GM23248 (cell line): Measurements from ENCODE around the gene ALG9. TPM values are rescaled to one million over a fixed set of nuclear protein-coding genes. Genes with fewer than 3 reads are reported as not detected.

Experiments
- DNase-seq: peaks from one replicate; pipeline ENCODE4 v3.0.0-alpha.2; 2015
- H2AFZ ChIP-seq: fragments of 200-600 bp; sonication (generic); 2 replicates; pipeline ENCODE4 v1.6.1; 2016; ENCODE audit warnings: antibody characterized with exemption
- H3F3A ChIP-seq: fragments of 200-600 bp; sonication (generic); 2 replicates; pipeline ENCODE4 v1.6.1; 2016; ENCODE audit warnings: mild to moderate bottlenecking, antibody characterized with exemption, mixed run types; ENCODE audit not compliant: insufficient read depth
- H3K27ac ChIP-seq: fragments of 200-600 bp; sonication (generic); 2 replicates; pipeline ENCODE4 v1.5.1; 2016; ENCODE audit warnings: mild to moderate bottlenecking
- H3K27me3 ChIP-seq: fragments of 200-600 bp; sonication (generic); replicated peaks from 2 replicates; pipeline ENCODE4 v1.6.1; 2016; ENCODE audit warnings: mild to moderate bottlenecking; ENCODE audit not compliant: insufficient read depth
- H3K36me3 ChIP-seq: fragments of 200-600 bp; sonication (generic); 2 replicates; pipeline ENCODE4 v1.6.1; 2016; ENCODE audit warnings: low read depth, mild to moderate bottlenecking
- H3K4me1 ChIP-seq: fragments of 200-600 bp; sonication (generic); 2 replicates; pipeline ENCODE4 v1.6.1; 2016; ENCODE audit warnings: mild to moderate bottlenecking; ENCODE audit not compliant: insufficient read depth
- H3K4me2 ChIP-seq: fragments of 200-600 bp; sonication (generic); one replicate; pipeline ENCODE4 v1.6.1; 2016; ENCODE audit warnings: mild to moderate bottlenecking; ENCODE audit not compliant: unreplicated experiment
- H3K4me3 ChIP-seq: fragments of 200-600 bp; sonication (generic); 2 replicates; pipeline ENCODE4 v1.5.1; 2016; ENCODE audit warnings: mild to moderate bottlenecking
- H3K79me2 ChIP-seq: fragments of 200-600 bp; sonication (generic); 2 replicates; pipeline ENCODE4 v1.6.1; 2016; ENCODE audit warnings: mild to moderate bottlenecking; ENCODE audit not compliant: insufficient read depth
- H3K9ac ChIP-seq: fragments of 200-600 bp; sonication (generic); 2 replicates; pipeline ENCODE4 v1.6.1; 2016; ENCODE audit warnings: mild to moderate bottlenecking
- H3K9me2 ChIP-seq: fragments of 200-600 bp; sonication (generic); 2 replicates; pipeline ENCODE4 v1.6.1; 2016; ENCODE audit warnings: mixed run types, mild to moderate bottlenecking, moderate library complexity; ENCODE audit not compliant: insufficient read depth
- H3K9me3 ChIP-seq: fragments of 200-600 bp; sonication (generic); one replicate; pipeline ENCODE4 v1.6.1; 2017; ENCODE audit warnings: low read depth
- H4K20me1 ChIP-seq: fragments of 200-600 bp; sonication (generic); 2 replicates; pipeline ENCODE4 v1.6.0; 2016; ENCODE audit not compliant: insufficient read depth
- EZH2 ChIP-seq: fragments of 200-600 bp; sonication (generic); IDR thresholded peaks from 2 replicates; pipeline ENCODE4 v1.6.1; 2018; ENCODE audit warnings: antibody characterized with exemption, mild to moderate bottlenecking; ENCODE audit not compliant: insufficient read depth, poor library complexity, severe bottlenecking
- EZH2phosphoT487 ChIP-seq: fragments of 200-600 bp; sonication (generic); IDR thresholded peaks from 2 replicates; pipeline ENCODE4 v1.6.1; 2018; ENCODE audit warnings: antibody characterized with exemption, moderate library complexity, mild to moderate bottlenecking, low read depth; ENCODE audit not compliant: insufficient read depth
- WGBS, 2 experiments: methylation state at CpG; one replicate each; pipeline ENCODE4 v1.1.6; 2015 to 2017; ENCODE audit warnings: low lambda C conversion rate in 2 of 2, low coverage in 1 of 2; ENCODE audit errors: missing lambda C conversion rate in 2 of 2; 5-methylcytosine and 5-hydroxymethylcytosine counted together
- in situ Hi-C: fragments of 300-500 bp; cut with MboI; formaldehyde crosslinking; loops from 2 replicates; pipeline ENCODE4 v1.15.0; 2020
- polyA plus RNA-seq: library from polyadenylated mRNA; unstranded; fragments of >200 nt; fragmentation: Nextera tagmentation; extraction: Ambion mirVana; gene quantifications from 2 replicates; pipeline ENCODE4 v1.2.1, GENCODE V29; 2016
- total RNA-seq: library from RNA; depleted of rRNA; stranded (reverse); fragments of >200 nt; shearing (Covaris generic); gene quantifications from 2 replicates; pipeline ENCODE4 v1.2.3, GENCODE V29; 2014

The ALG9 gene
- total and polyA plus RNA-seq, 2 experiments from 2014 or later, result 24.5 to 36.3 TPM

DNA sequence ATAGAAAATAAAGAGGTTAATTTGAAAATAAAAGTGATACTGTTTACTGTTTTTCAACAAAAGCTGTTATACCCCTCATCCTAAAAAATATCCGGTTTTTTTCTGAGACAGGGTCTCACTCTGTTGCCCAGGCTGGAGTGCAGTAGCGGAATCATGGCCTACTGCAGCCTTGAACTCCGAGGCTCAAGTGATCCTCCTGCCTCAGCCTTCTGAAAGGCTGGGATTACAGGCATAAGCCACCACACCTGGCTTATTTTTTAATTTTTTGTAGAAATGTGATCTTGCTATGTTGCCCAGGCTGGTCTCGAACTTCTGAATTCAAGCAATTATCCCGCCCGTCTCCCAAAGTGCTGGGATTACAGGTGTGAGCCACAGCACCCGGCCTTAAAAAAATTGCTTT, 35.7 kb downstream of the ALG9 start:
- H4K20me1 ChIP-seq, result no peaks in the 10 kb centered on the region
- no peaks in the 10 kb centered on the region for H3K9me2 ChIP-seq
- 91 to 92% methylated on average over 7 of the region's 7 CpGs for WGBS, 2 experiments
- peaks cover 12% of the 10 kb centered on the region; the same call in 1 of the 2 replicates for H3K36me3 ChIP-seq
- no peaks in the 10 kb centered on the region for H3K27me3 ChIP-seq
- in situ Hi-C loops, result no loop called here
- no peak overlapping the region for H3K9ac ChIP-seq
- H3K79me2 ChIP-seq, result no peaks in the 10 kb centered on the region
- TF ChIP-seq EZH2phosphoT487, result no peak
- no peak for TF ChIP-seq EZH2
- H3K4me2 ChIP-seq, result no peak overlapping the region
- peaks cover 21% of the 10 kb centered on the region for H3K4me1 ChIP-seq
- H3K4me3 ChIP-seq, result no peak overlapping the region
- peaks cover 2% of the 10 kb centered on the region; the same call in 1 of the 2 replicates for H3F3A ChIP-seq
- H3K27ac ChIP-seq, result no peak overlapping the region
- no peak for DNase-seq
- no peak overlapping the region for H2AFZ ChIP-seq
- no peaks in the 10 kb centered on the region for H3K9me3 ChIP-seq

DNA sequence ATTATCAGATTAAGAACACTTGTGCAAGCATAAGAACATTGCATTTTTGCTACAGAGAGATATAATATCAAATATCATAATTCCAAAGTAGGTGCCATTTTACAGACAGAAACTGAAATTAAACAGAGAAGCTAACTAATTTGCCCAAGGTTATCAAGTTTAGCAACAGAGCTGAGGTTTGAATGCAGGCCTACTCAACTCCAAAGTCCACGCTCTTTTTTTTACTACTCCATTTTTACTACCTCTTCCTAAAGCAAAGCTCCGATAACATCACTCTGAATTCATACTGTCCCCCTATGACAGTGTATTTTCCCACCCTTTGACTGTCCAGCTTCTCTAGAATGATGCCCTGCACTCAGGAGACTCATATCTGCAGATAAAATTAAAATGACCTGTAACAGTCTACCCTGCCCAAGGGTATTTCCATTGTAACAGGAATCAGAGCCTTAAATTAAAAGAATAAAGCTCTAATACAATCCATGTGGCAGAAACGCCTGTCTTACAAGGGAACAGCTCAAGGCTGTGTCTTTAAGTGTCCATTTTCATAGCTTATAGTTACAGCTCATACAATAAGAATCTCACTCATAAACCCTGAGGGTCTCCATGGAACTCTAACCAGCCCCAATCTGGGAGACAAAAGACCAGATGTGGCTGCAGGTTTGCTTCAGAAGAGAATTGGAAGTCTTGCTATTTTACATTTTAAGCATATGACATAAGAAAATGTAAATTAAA, 36.8 kb downstream of the ALG9 start:
- H4K20me1 ChIP-seq, result no peaks in the 10 kb centered on the region
- no peak overlapping the region for H3K27ac ChIP-seq
- peaks cover 12% of the 10 kb centered on the region; the same call in 1 of the 2 replicates for H3K36me3 ChIP-seq
- H3K4me2 ChIP-seq, result no peak overlapping the region
- H3K4me1 ChIP-seq, result peaks cover 14% of the 10 kb centered on the region
- no peak overlapping the region for H3K4me3 ChIP-seq
- H3K27me3 ChIP-seq, result no peaks in the 10 kb centered on the region
- H2AFZ ChIP-seq, result no peak overlapping the region
- H3K9me3 ChIP-seq, result no peaks in the 10 kb centered on the region
- H3K9ac ChIP-seq, result no peak overlapping the region
- no peaks in the 10 kb centered on the region for H3K9me2 ChIP-seq
- WGBS, 2 experiments, result 91% methylated on average over 3 of the region's 3 CpGs
- 0 out of 2 replicates have a peak, but pooled peaks cover 6% of the 10 kb centered on the region for H3F3A ChIP-seq
- in situ Hi-C loops, result no loop called here
- no peak for TF ChIP-seq EZH2
- no peak for TF ChIP-seq EZH2phosphoT487
- DNase-seq, result no peak
- no peaks in the 10 kb centered on the region for H3K79me2 ChIP-seq

DNA sequence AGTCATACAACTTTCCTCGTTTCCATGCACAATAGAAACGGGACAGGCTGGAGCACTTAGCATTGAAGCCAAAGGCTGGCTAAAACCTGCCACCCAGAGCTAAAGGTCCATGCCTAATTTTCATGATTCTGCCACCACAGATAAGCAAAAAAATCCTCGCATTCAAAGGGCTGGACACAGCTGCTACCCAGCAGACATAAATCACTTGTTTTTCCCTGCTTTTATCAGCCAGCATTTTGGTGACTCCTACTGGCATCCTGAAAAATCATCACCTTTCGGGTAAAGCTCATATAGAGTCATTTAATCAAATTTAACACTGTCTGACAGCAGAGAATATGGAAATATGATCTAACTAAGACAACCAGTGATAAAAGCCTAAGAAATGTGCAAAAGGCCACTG, 37.9 kb downstream of the ALG9 start:
- Histone ChIP-seq H3K36me3 (peaks cover 12% of the 10 kb centered on the region; the same call in 1 of the 2 replicates), H3K4me3 (no peak overlapping the region), H3K79me2 (no peaks in the 10 kb centered on the region), H3K27me3 (no peaks in the 10 kb centered on the region), H2AFZ (no peak overlapping the region), H3K4me1 (peaks cover 24% of the 10 kb centered on the region), H3K9ac (no peak overlapping the region), H3F3A (peaks cover 11% of the 10 kb centered on the region; the same call in 1 of the 2 replicates), H3K9me3 (no peaks in the 10 kb centered on the region), H3K27ac (no peak overlapping the region), H4K20me1 (no peaks in the 10 kb centered on the region), H3K9me2 (no peaks in the 10 kb centered on the region), H3K4me2 (no peak overlapping the region)
- in situ Hi-C loops, result no loop called here
- TF ChIP-seq EZH2 (no peak), EZH2phosphoT487 (no peak)
- DNase-seq, result peak; percentile 41
- WGBS, 2 experiments, result 48 to 54% methylated on average over 4 of the region's 4 CpGs

DNA sequence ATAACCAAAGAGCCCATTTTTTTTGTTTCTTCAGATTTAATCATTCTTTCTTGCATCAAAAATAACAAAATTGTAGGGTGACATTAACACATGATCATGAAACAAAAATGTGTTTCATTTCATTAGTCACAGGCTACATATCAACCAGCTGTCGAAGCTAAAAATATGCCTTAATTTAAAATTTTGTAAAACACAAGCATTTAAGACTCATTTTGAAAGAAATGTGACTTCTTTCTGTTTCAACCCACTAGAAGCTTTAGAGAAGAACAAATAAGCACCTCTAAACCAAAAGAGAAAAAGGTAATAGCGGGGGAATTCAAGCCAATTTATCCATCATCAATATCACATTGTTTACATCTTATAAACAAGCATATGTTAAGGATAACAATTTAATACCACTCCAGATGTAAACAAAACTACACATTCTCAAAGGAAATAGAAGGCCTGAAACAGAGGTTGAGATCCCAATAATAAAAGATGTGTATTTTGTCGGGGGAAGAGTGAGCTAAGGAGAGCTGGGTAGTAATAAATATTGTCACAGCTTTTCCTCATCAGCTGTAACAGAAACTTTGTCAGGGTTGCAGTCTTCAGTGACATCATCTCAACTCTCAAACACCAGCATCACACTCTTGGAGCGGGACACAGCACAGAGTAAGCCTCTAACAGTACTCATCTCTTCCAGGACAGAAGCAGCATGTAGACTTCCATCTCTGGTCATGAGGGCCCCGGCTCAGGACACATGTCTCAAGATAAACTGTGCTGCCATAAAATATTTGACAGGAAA, 42.0 kb downstream of the ALG9 start:
- no peaks in the 10 kb centered on the region for H3K79me2 ChIP-seq
- no peaks in the 10 kb centered on the region for H3K9me3 ChIP-seq
- no peaks in the 10 kb centered on the region for H3K9me2 ChIP-seq
- in situ Hi-C loops, result no loop called here
- no peaks in the 10 kb centered on the region for H3K27me3 ChIP-seq
- no peaks in the 10 kb centered on the region for H4K20me1 ChIP-seq
- H3K9ac ChIP-seq, result 0 out of 2 replicates have a peak overlapping the region, but pooled peaks have one; percentile 14
- H3K4me2 ChIP-seq, result peak overlapping the region; percentile 44
- no peaks in the 10 kb centered on the region; the same call in 1 of the 2 replicates for H3K36me3 ChIP-seq
- H3F3A ChIP-seq, result peaks cover 11% of the 10 kb centered on the region; the same call in 1 of the 2 replicates
- peak; percentile 32 for DNase-seq
- peak overlapping the region; percentile 4; the same call in 1 of the 2 replicates for H3K27ac ChIP-seq
- WGBS, 2 experiments, result 46 to 51% methylated on average over 5 of the region's 5 CpGs
- H3K4me1 ChIP-seq, result peaks cover 22% of the 10 kb centered on the region
- no peak for TF ChIP-seq EZH2phosphoT487
- no peak for TF ChIP-seq EZH2
- peak overlapping the region; percentile 6; the same call in 1 of the 2 replicates for H2AFZ ChIP-seq
- H3K4me3 ChIP-seq, result no peak overlapping the region
